K562 (cell line): Measurements from ENCODE around the gene JMY. TPM values are rescaled to one million over a fixed set of nuclear protein-coding genes. Genes with fewer than 3 reads are reported as not detected.

ENCODE experiments used
- ATAC-seq: fragments of 200-7000 bp; cut with Tn5 transposase; 3 replicates; pipeline ENCODE4 v1.9.1; 2020; ENCODE audit warnings: moderate library complexity
- BruUV-seq: library from RNA; stranded (reverse); fragments of 400-500 nt; replicated peaks from 2 replicates; lab custom pipeline; 2021; lab: Mats Ljungman, UMichigan
- CTCF ChIA-PET: fragments of 300-600 bp; formaldehyde crosslinking; extraction: SDS; loops from one replicate; lab custom pipeline; 2021; ENCODE audit warnings: low intra/inter-chr PET ratio; lab: Yijun Ruan, JAX
- POLR2A ChIA-PET: fragments of 300-600, 350-650 bp; sonication (Branson Sonifier 250); formaldehyde crosslinking; extraction: SDS; loops from one replicate; lab custom pipeline; 2021; ENCODE audit warnings: antibody characterized with exemption, inconsistent platforms; lab: Yijun Ruan, JAX
- DNase-seq, 4 experiments: peaks; one replicate each; pipeline versions ENCODE4 v3.0.0 to v3.0.0-alpha.2; 2011 to 2018; ENCODE audit warnings: low spot score in 3 of 4, mixed read lengths in 3 of 4; ENCODE audit errors: extremely low read depth in 1 of 4
- FAIRE-seq: peaks from 2 replicates; lab custom pipeline; 2011; peaks lifted over from hg19 to GRCh38; lab: Jason Lieb, UNC
- H2AFZ ChIP-seq: 2 replicates; pipeline ENCODE4 v1.6.0; 2011; ENCODE audit warnings: low read depth, low read length, control low read depth, inconsistent platforms
- H3K27ac ChIP-seq: fragments of 200-600 bp; 3 replicates; pipeline ENCODE4 v1.8.0; 2011; ENCODE audit warnings: low read depth, mild to moderate bottlenecking, control low read depth, inconsistent platforms, low read length, moderate library complexity, mixed read lengths; ENCODE audit errors: extremely low read depth
- H3K27me3 ChIP-seq, 2 experiments: fragments of 300-600 bp in 1 of 2; 2 replicates in 1 of 2; 3 replicates in 1 of 2; pipeline versions ENCODE4 v1.6.0 to v1.8.0; 2011; ENCODE audit warnings: inconsistent platforms in 2 of 2, low read length in 2 of 2, mild to moderate bottlenecking in 1 of 2, mixed read lengths in 1 of 2, moderate library complexity in 1 of 2; ENCODE audit not compliant: control insufficient read depth in 2 of 2, insufficient read depth in 2 of 2
- H3K36me3 ChIP-seq: fragments of 300-600 bp; 3 replicates; pipeline ENCODE4 v1.8.0; 2011; ENCODE audit warnings: mild to moderate bottlenecking, low read length, inconsistent platforms; ENCODE audit not compliant: control insufficient read depth, insufficient read depth
- H3K4me1 ChIP-seq, 2 experiments: fragments of 200-600 bp in 1 of 2; replicated peaks in 1 of 2; 2 replicates in 1 of 2; 3 replicates in 1 of 2; pipeline versions ENCODE4 v1.5.1 to v1.8.0; 2011; ENCODE audit warnings: inconsistent platforms in 2 of 2, low read length in 2 of 2, mild to moderate bottlenecking in 1 of 2, mixed read lengths in 1 of 2, moderate library complexity in 1 of 2; ENCODE audit not compliant: control insufficient read depth in 2 of 2, insufficient read depth in 2 of 2
- H3K4me2 ChIP-seq: 2 replicates; pipeline ENCODE4 v1.6.1; 2011; ENCODE audit warnings: low read length, control low read depth, inconsistent platforms, mixed read lengths; ENCODE audit not compliant: insufficient read depth
- H3K4me3 ChIP-seq: fragments of 200-600 bp; sonication (generic), shearing (Covaris generic); 2 replicates; pipeline ENCODE4 v1.5.1; 2016; ENCODE audit warnings: control low read depth, inconsistent platforms
- H3K79me2 ChIP-seq: fragments of 200-600 bp; 3 replicates; pipeline ENCODE4 v1.8.0; 2011; ENCODE audit warnings: low read length, inconsistent platforms; ENCODE audit not compliant: control insufficient read depth, insufficient read depth
- H3K9ac ChIP-seq, 2 experiments: 2 replicates each; pipeline versions ENCODE4 v1.6.0 to v1.6.1; 2011; ENCODE audit warnings: low read depth in 2 of 2, low read length in 2 of 2, control low read depth in 1 of 2, inconsistent platforms in 1 of 2, mild to moderate bottlenecking in 1 of 2, mixed read lengths in 1 of 2; ENCODE audit not compliant: insufficient read depth in 1 of 2
- H3K9me1 ChIP-seq: one replicate; pipeline ENCODE4 v1.6.0; 2011; ENCODE audit warnings: inconsistent platforms, mild to moderate bottlenecking, low read length, moderate library complexity; ENCODE audit not compliant: control insufficient read depth, insufficient read depth
- H3K9me3 ChIP-seq: replicated peaks from 2 replicates; pipeline ENCODE4 v1.5.1; 2011; ENCODE audit warnings: low read depth, low read length, inconsistent platforms; ENCODE audit not compliant: control insufficient read depth, insufficient read depth
- H4K20me1 ChIP-seq: replicated peaks from 2 replicates; pipeline ENCODE4 v1.6.1; 2011; ENCODE audit warnings: low read length, inconsistent platforms, mixed read lengths; ENCODE audit not compliant: control insufficient read depth, insufficient read depth
- C11orf30 ChIP-seq: fragments of 450-650 bp; IDR thresholded peaks from 2 replicates; pipeline ENCODE4 v1.6.1; 2016; ENCODE audit warnings: low read depth, mild to moderate bottlenecking
- CEBPG ChIP-seq, 3 experiments: fragments of 200-800 bp in 1 of 3; sonication (Bioruptor generic) in 1 of 3; sonication (generic) in 1 of 3; formaldehyde crosslinking in 1 of 3; IDR thresholded peaks in 2 of 3; conservative IDR thresholded peaks in 1 of 3; 2 replicates each; pipeline versions ENCODE4 v1.6.1 to v1.8.0; 2016 to 2022; ENCODE audit warnings: missing compliant biosample characterization in 2 of 3, missing genetic modification characterization in 2 of 3, mild to moderate bottlenecking in 1 of 3, missing genetic modification reagents in 1 of 3
- CREBBP ChIP-seq: IDR thresholded peaks from one replicate; pipeline ENCODE4 v1.6.1; 2012; ENCODE audit warnings: low read depth, mild to moderate bottlenecking, control low read depth, inconsistent platforms, low read length
- CTBP1 ChIP-seq: fragments of 450-650 bp; IDR thresholded peaks from 2 replicates; pipeline ENCODE4 v1.6.1; 2016; ENCODE audit warnings: borderline replicate concordance
- DPF2 ChIP-seq: fragments of 450-650 bp; IDR thresholded peaks from 2 replicates; pipeline ENCODE4 v1.6.1; 2016
- EGR1 ChIP-seq: fragments of 450-650 bp; conservative IDR thresholded peaks from 2 replicates; pipeline ENCODE4 v1.6.1; 2017; ENCODE audit warnings: mild to moderate bottlenecking
- EHMT2 ChIP-seq: fragments of 450-650 bp; IDR thresholded peaks from 2 replicates; pipeline ENCODE4 v1.6.1; 2018; ENCODE audit warnings: antibody characterized with exemption
- MAFF ChIP-seq: IDR thresholded peaks from 2 replicates; pipeline ENCODE4 v1.6.1; 2012; ENCODE audit warnings: low read length, improper control_type of control experiment
- MAFK ChIP-seq: IDR thresholded peaks from 2 replicates; pipeline ENCODE4 v1.6.1; 2011; ENCODE audit warnings: low read length, improper control_type of control experiment
- NFE2 ChIP-seq: IDR thresholded peaks from 2 replicates; pipeline ENCODE4 v1.6.1; 2014; ENCODE audit warnings: antibody characterized with exemption, low read depth
- RBBP5 ChIP-seq: fragments of 200-600 bp; sonication (generic); IDR thresholded peaks from 2 replicates; pipeline ENCODE4 v1.6.1; 2012; ENCODE audit warnings: borderline replicate concordance, mild to moderate bottlenecking, low read length, control low read depth, inconsistent platforms; ENCODE audit not compliant: insufficient read depth, poor library complexity, severe bottlenecking
- SMARCB1 ChIP-seq: IDR thresholded peaks from 2 replicates; pipeline ENCODE4 v1.6.1; 2011; ENCODE audit warnings: improper control_type of control experiment, low read depth; ENCODE audit not compliant: insufficient read length
- SMC3 ChIP-seq: conservative IDR thresholded peaks from 2 replicates; pipeline ENCODE4 v1.6.1; 2011; ENCODE audit warnings: low read depth, low read length, improper control_type of control experiment; ENCODE audit not compliant: insufficient read depth
- SP1 ChIP-seq: sonication (generic); formaldehyde crosslinking; IDR thresholded peaks from 2 replicates; pipeline ENCODE4 v1.8.1; 2022; ENCODE audit warnings: mild to moderate bottlenecking, missing genetic modification reagents
- ZNF253 ChIP-seq: fragments of 250-450 bp; sonication (Bioruptor Pico); conservative IDR thresholded peaks from 2 replicates; pipeline ENCODE4 v1.6.1; 2021; ENCODE audit warnings: mild to moderate bottlenecking
- ZNF316 ChIP-seq: fragments of 450-650 bp; IDR thresholded peaks from 2 replicates; pipeline ENCODE4 v1.6.1; 2016
- ZNF76 ChIP-seq: fragments of 250-450 bp; sonication (Bioruptor Pico); IDR thresholded peaks from 2 replicates; pipeline ENCODE4 v1.4.0; 2020; ENCODE audit warnings: mild to moderate bottlenecking, moderate library complexity, borderline replicate concordance
- ZSCAN29 ChIP-seq: fragments of 450-650 bp; IDR thresholded peaks from 2 replicates; pipeline ENCODE4 v1.6.1; 2017
- WGBS: fragments of 100-300 bp; shearing (Covaris generic); methylation state at CpG from one replicate; pipeline ENCODE4 v1.1.6; 2016; ENCODE audit warnings: low coverage, mixed read lengths; ENCODE audit not compliant: insufficient coverage; ENCODE audit errors: missing lambda C conversion rate; 5-methylcytosine and 5-hydroxymethylcytosine counted together
- in situ Hi-C: fragments of 300-500 bp; cut with MboI; formaldehyde crosslinking; loops from 4 replicates; pipeline ENCODE4 v1.15.0; 2018; ENCODE audit warnings: inconsistent platforms, mixed read lengths
- intact Hi-C: fragments of 100-400 bp; cut with micrococcal nuclease; formaldehyde crosslinking; loops from 2 replicates; pipeline ENCODE4 v1.14.2; 2022
- polyA plus RNA-seq, 8 experiments: library from polyadenylated mRNA; depleted of rRNA in 4 of 8; stranded (reverse) in 5 of 8; unstranded in 3 of 8; fragments of >200 nt; fragmentation: Nextera tagmentation in 2 of 8; fragmentation: Illumina TruSeq in 1 of 8; extraction: Ambion mirVana in 2 of 8; extraction: Trizol in 1 of 8; gene quantifications; 2 replicates each; pipeline versions ENCODE4 v1.2.1 to v1.2.3, GENCODE V29; 2011 to 2014; ENCODE audit warnings: inconsistent platforms in 1 of 8, missing spikeins in 1 of 8
- total RNA-seq, 7 experiments: library from RNA; depleted of rRNA in 6 of 7; stranded (reverse); fragments of >200 nt in 6 of 7; fragmentation: Illumina TruSeq in 2 of 7; extraction: Trizol in 2 of 7; gene quantifications; 2 replicates each; pipeline versions ENCODE4 v1.2.1 to v1.2.3, GENCODE V29; 2011 to 2021; ENCODE audit warnings: low replicate concordance in 1 of 7
- TF ChIP-seq, protein P1 (sequence below): sonication (generic); formaldehyde crosslinking; IDR thresholded peaks from 2 replicates; pipeline ENCODE4 v1.8.0; 2022; ENCODE audit warnings: mild to moderate bottlenecking, missing genetic modification reagents
- TF ChIP-seq, protein P2 (sequence below): sonication (generic); formaldehyde crosslinking; IDR thresholded peaks from 2 replicates; pipeline ENCODE4 v1.8.0; 2022; ENCODE audit warnings: mild to moderate bottlenecking, missing genetic modification reagents

JMY gene
- total and polyA plus RNA-seq, 9 of the 15 experiments (the other 6 are each of a cell fraction or from before 2014, with no cell fraction given): 1.1 to 5.5 (median 3.7) TPM

DNA sequence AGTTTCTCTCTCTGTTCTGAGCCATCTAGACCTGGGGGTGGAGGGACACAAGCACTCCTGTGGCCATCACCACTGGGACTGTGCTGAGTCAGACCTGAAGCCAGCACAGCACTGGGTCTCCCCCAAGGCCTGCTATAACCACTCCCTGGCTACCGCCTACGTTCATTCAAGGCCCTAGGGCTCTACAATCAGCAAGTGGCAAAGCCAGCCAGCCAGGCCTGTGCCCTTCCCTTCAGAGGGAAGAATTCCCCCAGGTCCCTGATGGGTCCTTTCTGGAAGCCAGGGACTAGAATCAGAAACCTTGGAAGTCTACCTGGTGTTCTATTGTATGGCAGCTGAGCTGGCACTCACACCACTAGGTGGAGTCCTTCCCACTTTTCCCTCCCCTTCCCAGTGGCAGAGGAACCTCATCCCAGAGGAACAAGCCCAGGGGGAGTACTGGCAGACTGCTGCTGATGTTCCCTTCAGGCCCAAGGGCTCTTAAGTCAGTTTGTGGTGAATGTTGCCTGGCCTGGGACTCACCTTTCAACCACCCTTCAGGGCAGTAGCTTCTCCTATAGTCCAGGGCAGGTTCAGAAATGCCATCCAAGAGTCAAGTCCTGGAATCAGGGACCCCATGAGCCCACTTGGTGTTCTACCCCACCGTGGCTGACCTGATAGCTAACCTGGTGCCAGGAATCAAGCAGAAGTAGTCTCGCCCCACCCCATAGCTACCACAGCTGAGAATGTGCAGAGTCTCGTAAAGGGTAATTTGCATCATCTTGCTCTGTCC is 20.0 kb downstream of the JMY start:
- H3K9me3 ChIP-seq: no peaks in the 10 kb centered on the region
- FAIRE-seq (peak; percentile 83), DNase-seq (peak in 3 of 4 experiments; percentile 27 to 48 (median 27)), ATAC-seq (peak; percentile 78)
- peak overlapping the region; percentile 30 for H3K4me2 ChIP-seq
- in situ Hi-C loops (no loop called here), intact Hi-C loops (loop anchor here (2.0 kb wide), 1 partner anchor 209 kb away; no protein-coding TSS in a partner anchor)
- H3K9me1 ChIP-seq: no peaks in the 10 kb centered on the region
- H3K36me3 ChIP-seq: no peaks in the 10 kb centered on the region
- POLR2A ChIA-PET: interaction anchor here (0.6 to 0.7 kb wide), 4 partner anchors 11 to 371 kb away, joined by 3 to 4 read pairs (median 3); no protein-coding TSS in a partner anchor
- peak overlapping the region; percentile 41; the same call in 1 of the 3 replicates for H3K27ac ChIP-seq
- peak overlapping the region in 1 of 2 experiments; percentile 56; a peak in 1 of 4 replicates for H3K9ac ChIP-seq
- no TSS peak for BruUV-seq
- H3K79me2 ChIP-seq: peaks cover 8% of the 10 kb centered on the region
- H3K4me3 ChIP-seq: no peak overlapping the region
- H2AFZ ChIP-seq: peak overlapping the region; percentile 56; the same call in 1 of the 2 replicates
- H3K4me1 ChIP-seq: peaks cover 6 to 10% of the 10 kb centered on the region in 2 experiments; a peak in 3 of 5 replicates
- H3K27me3 ChIP-seq: no peaks in the 10 kb centered on the region
- H4K20me1 ChIP-seq: peaks cover 14% of the 10 kb centered on the region; the same call in 1 of the 2 replicates
- 56% methylated on average over 3 of the region's 5 CpGs for WGBS
- CTCF ChIA-PET: interaction anchor here (0.5 to 0.6 kb wide), 2 partner anchors 208 to 211 kb away, joined by 4 to 5 read pairs; no protein-coding TSS in a partner anchor
- 0 out of 2 replicates have a peak, but pooled peaks have one; percentile 45 for TF ChIP-seq EGR1
- TF ChIP-seq MAFK: 0 out of 2 replicates have a peak, but pooled peaks have one; percentile 16
- TF ChIP-seq, protein P1, sequence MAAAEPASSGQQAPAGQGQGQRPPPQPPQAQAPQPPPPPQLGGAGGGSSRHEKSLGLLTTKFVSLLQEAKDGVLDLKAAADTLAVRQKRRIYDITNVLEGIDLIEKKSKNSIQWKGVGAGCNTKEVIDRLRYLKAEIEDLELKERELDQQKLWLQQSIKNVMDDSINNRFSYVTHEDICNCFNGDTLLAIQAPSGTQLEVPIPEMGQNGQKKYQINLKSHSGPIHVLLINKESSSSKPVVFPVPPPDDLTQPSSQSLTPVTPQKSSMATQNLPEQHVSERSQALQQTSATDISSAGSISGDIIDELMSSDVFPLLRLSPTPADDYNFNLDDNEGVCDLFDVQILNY (CRISPR knock-in tag): 0 out of 2 replicates have a peak, but pooled peaks have one; percentile 24
- TF ChIP-seq RBBP5: no peak
- peak; percentile 20; the same call in 1 of the 2 replicates for TF ChIP-seq EHMT2
- TF ChIP-seq ZSCAN29: no peak
- TF ChIP-seq CEBPG (CRISPR knock-in tag; IDR thresholded peaks at IDR 0.05): no peak
- TF ChIP-seq CEBPG (tag; conservative IDR thresholded peaks at IDR 0.05 in 1 of 2, IDR thresholded peaks at IDR 0.05 in 1 of 2): no peak
- 0 out of 2 replicates have a peak, but pooled peaks have one; percentile 24 for TF ChIP-seq SP1
- peak; percentile 78 for TF ChIP-seq ZNF316
- TF ChIP-seq C11orf30: peak; percentile 80
- peak; percentile 53 for TF ChIP-seq NFE2
- TF ChIP-seq CTBP1: peak; percentile 29; the same call in 1 of the 2 replicates
- TF ChIP-seq, protein P2, sequence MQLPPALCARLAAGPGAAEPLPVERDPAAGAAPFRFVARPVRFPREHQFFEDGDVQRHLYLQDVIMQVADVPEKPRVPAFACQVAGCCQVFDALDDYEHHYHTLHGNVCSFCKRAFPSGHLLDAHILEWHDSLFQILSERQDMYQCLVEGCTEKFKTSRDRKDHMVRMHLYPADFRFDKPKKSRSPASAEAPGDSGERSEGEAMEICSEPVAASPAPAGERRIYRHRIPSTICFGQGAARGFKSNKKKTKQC: no peak
- no peak for TF ChIP-seq ZNF76 (CRISPR knock-in tag)
- 0 out of 2 replicates have a peak, but pooled peaks have one; percentile 30 for TF ChIP-seq DPF2
- no peak for TF ChIP-seq ZNF253 (CRISPR knock-in tag)
- TF ChIP-seq SMARCB1: no peak
- TF ChIP-seq MAFF: no peak
- TF ChIP-seq CREBBP: no peak
- 0 out of 2 replicates have a peak, but pooled peaks have one; percentile 12 for TF ChIP-seq SMC3
